H9 (cell line): ENCODE data around the gene LHPP. TPM values are rescaled to one million over a fixed set of nuclear protein-coding genes. Genes with fewer than 3 reads are reported as not detected.

Experiments
- DNase-seq: peaks from one replicate; pipeline ENCODE4 v3.0.0-alpha.2; 2017
- H2AFZ ChIP-seq: one replicate; pipeline ENCODE4 v1.6.1; 2013; ENCODE audit warnings: mild to moderate bottlenecking, low read length, control low read depth, moderate library complexity
- H2AK5ac ChIP-seq: 2 replicates; pipeline ENCODE4 v1.6.1; 2013; ENCODE audit warnings: low read length, control low read depth, mixed read lengths; ENCODE audit not compliant: insufficient read length
- H2BK120ac ChIP-seq: one replicate; pipeline ENCODE4 v1.6.1; 2013; ENCODE audit warnings: low read depth, mild to moderate bottlenecking, low read length, control low read depth, inconsistent platforms; ENCODE audit not compliant: poor library complexity, severe bottlenecking
- H2BK12ac ChIP-seq: 2 replicates; pipeline ENCODE4 v1.6.1; 2013; ENCODE audit warnings: low read length, control low read depth, mixed read lengths, low read depth; ENCODE audit not compliant: insufficient read length
- H2BK15ac ChIP-seq: 2 replicates; pipeline ENCODE4 v1.6.1; 2013; ENCODE audit warnings: low read depth, low read length, control low read depth
- H2BK20ac ChIP-seq: one replicate; pipeline ENCODE4 v1.6.1; 2013; ENCODE audit warnings: low read depth, mild to moderate bottlenecking, low read length, control low read depth, inconsistent platforms; ENCODE audit not compliant: poor library complexity, severe bottlenecking
- H2BK5ac ChIP-seq: 2 replicates; pipeline ENCODE4 v1.6.1; 2013; ENCODE audit warnings: low read length, control low read depth, mixed read lengths; ENCODE audit not compliant: insufficient read length
- H3K14ac ChIP-seq: 2 replicates; pipeline ENCODE4 v1.6.1; 2013; ENCODE audit warnings: low read length, control low read depth; ENCODE audit not compliant: insufficient read depth
- H3K18ac ChIP-seq: 2 replicates; pipeline ENCODE4 v1.6.1; 2013; ENCODE audit warnings: low read depth, mild to moderate bottlenecking, mixed read lengths, low read length, control low read depth; ENCODE audit not compliant: insufficient read length
- H3K23ac ChIP-seq: 2 replicates; pipeline ENCODE4 v1.6.1; 2013; ENCODE audit warnings: low read length, control low read depth, mixed read lengths, low read depth; ENCODE audit not compliant: insufficient read length
- H3K23me2 ChIP-seq: 2 replicates; pipeline ENCODE4 v1.6.1; 2013; ENCODE audit warnings: low read depth, mild to moderate bottlenecking, mixed read lengths, low read length, control low read depth; ENCODE audit not compliant: insufficient read length, poor library complexity, severe bottlenecking
- H3K27ac ChIP-seq: 2 replicates; pipeline ENCODE4 v1.5.1; 2013; ENCODE audit warnings: low read length, control low read depth, mixed read lengths, low read depth; ENCODE audit not compliant: insufficient read length
- H3K27me3 ChIP-seq: 2 replicates; pipeline ENCODE4 v1.6.1; 2013; ENCODE audit warnings: low read length, control low read depth, inconsistent platforms; ENCODE audit not compliant: insufficient read depth
- H3K4ac ChIP-seq: 2 replicates; pipeline ENCODE4 v1.6.1; 2013; ENCODE audit warnings: low read depth, mild to moderate bottlenecking, control low read depth, inconsistent platforms, low read length, moderate library complexity
- H3K4me1 ChIP-seq: 2 replicates; pipeline ENCODE4 v1.6.1; 2013; ENCODE audit warnings: low read length, control low read depth, inconsistent platforms; ENCODE audit not compliant: insufficient read depth
- H3K4me2 ChIP-seq: 2 replicates; pipeline ENCODE4 v1.6.1; 2013; ENCODE audit warnings: low read length, control low read depth, mixed read lengths; ENCODE audit not compliant: insufficient read length, insufficient read depth
- H3K56ac ChIP-seq: 2 replicates; pipeline ENCODE4 v1.6.1; 2013; ENCODE audit warnings: low read depth, mild to moderate bottlenecking, mixed read lengths, low read length, control low read depth; ENCODE audit not compliant: insufficient read length
- H3K79me1 ChIP-seq: 2 replicates; pipeline ENCODE4 v1.6.1; 2013; ENCODE audit warnings: low read depth, mild to moderate bottlenecking, moderate library complexity, low read length, control low read depth, inconsistent platforms; ENCODE audit not compliant: insufficient read depth, poor library complexity, severe bottlenecking
- H3K79me2 ChIP-seq: 2 replicates; pipeline ENCODE4 v1.6.1; 2013; ENCODE audit warnings: low read length, control low read depth, inconsistent platforms; ENCODE audit not compliant: insufficient read depth
- H3K9ac ChIP-seq: 2 replicates; pipeline ENCODE4 v1.6.1; 2013; ENCODE audit warnings: low read length, control low read depth, mixed read lengths; ENCODE audit not compliant: insufficient read length; ENCODE audit errors: extremely low read depth
- H3K9me3 ChIP-seq: one replicate; pipeline ENCODE4 v1.6.1; 2013; ENCODE audit warnings: low read depth, low read length, inconsistent platforms; ENCODE audit not compliant: control insufficient read depth
- H3T11ph ChIP-seq: one replicate; pipeline ENCODE4 v1.6.1; 2013; ENCODE audit warnings: mild to moderate bottlenecking, low read length, control low read depth, inconsistent platforms
- H4K20me1 ChIP-seq: one replicate; pipeline ENCODE4 v1.6.1; 2013; ENCODE audit not compliant: control insufficient read depth, insufficient read length, insufficient read depth
- H4K5ac ChIP-seq: 2 replicates; pipeline ENCODE4 v1.6.1; 2013; ENCODE audit warnings: low read depth, mild to moderate bottlenecking, mixed read lengths, low read length, control low read depth; ENCODE audit not compliant: insufficient read length
- H4K8ac ChIP-seq: replicated peaks from 2 replicates; pipeline ENCODE4 v1.6.1; 2013; ENCODE audit warnings: low read length, control low read depth, mixed read lengths, low read depth; ENCODE audit not compliant: insufficient read length
- H4K91ac ChIP-seq: 2 replicates; pipeline ENCODE4 v1.6.1; 2013; ENCODE audit warnings: low read depth, mild to moderate bottlenecking, moderate library complexity, mixed read lengths, low read length, control low read depth; ENCODE audit not compliant: insufficient read length
- H3K27ac Mint-ChIP-seq, 3 experiments: 2 replicates in 2 of 3; 3 replicates in 1 of 3; pipeline ENCODE4 v1.8.0; 2020 to 2021; ENCODE audit warnings: mixed read lengths in 3 of 3, mild to moderate bottlenecking in 1 of 3, moderate library complexity in 1 of 3
- H3K27me3 Mint-ChIP-seq: 2 replicates; pipeline ENCODE4 v1.8.0; 2021; ENCODE audit warnings: low read depth, mild to moderate bottlenecking, moderate library complexity, mixed read lengths
- H3K36me3 Mint-ChIP-seq, 3 experiments: 2 replicates in 2 of 3; 3 replicates in 1 of 3; pipeline ENCODE4 v1.8.0; 2020 to 2021; ENCODE audit warnings: low read depth in 3 of 3, mixed read lengths in 3 of 3; ENCODE audit not compliant: insufficient read depth in 1 of 3
- H3K4me1 Mint-ChIP-seq, 2 experiments: 2 replicates each; pipeline ENCODE4 v1.8.0; 2020; ENCODE audit warnings: mixed read lengths in 2 of 2
- H3K4me3 Mint-ChIP-seq, 2 experiments: 2 replicates in 1 of 2; 3 replicates in 1 of 2; pipeline ENCODE4 v1.8.0; 2020 to 2021; ENCODE audit warnings: mild to moderate bottlenecking in 2 of 2, mixed read lengths in 2 of 2, moderate library complexity in 1 of 2
- H3K9me3 Mint-ChIP-seq, 2 experiments: 2 replicates in 1 of 2; 3 replicates in 1 of 2; pipeline ENCODE4 v1.8.0; 2020; ENCODE audit warnings: mild to moderate bottlenecking in 2 of 2, mixed read lengths in 2 of 2, moderate library complexity in 1 of 2
- CTCF ChIP-seq: fragments of 200-600 bp; sonication (generic); conservative IDR thresholded peaks from 3 replicates; pipeline ENCODE4 v1.8.0; 2021; ENCODE audit warnings: antibody characterized with exemption, mild to moderate bottlenecking
- WGBS: extraction: QIAGEN DNeasy Blood & Tissue Kit; methylation state at CpG from one replicate; pipeline ENCODE4 v1.1.7; 2013; ENCODE audit warnings: missing lambda C conversion rate, low lambda C conversion rate, mixed read lengths; ENCODE audit not compliant: insufficient read length; ENCODE audit errors: extremely low coverage; 5-methylcytosine and 5-hydroxymethylcytosine counted together
- total RNA-seq: library from RNA; stranded (reverse); gene quantifications from 2 replicates; pipeline ENCODE4 v1.2.1, GENCODE V29; 2021

The LHPP gene
- total RNA-seq, 1 experiment from 2014 or later = 29.6 TPM

- H2BK12ac ChIP-seq = no peak overlapping the region
- no peak overlapping the region for H2AK5ac ChIP-seq
- no peaks in the 10 kb centered on the region for H3K27me3 ChIP-seq
- H3K27ac ChIP-seq = no peak overlapping the region
- no peak overlapping the region for H4K8ac ChIP-seq
- H3K79me1 ChIP-seq = no peaks in the 10 kb centered on the region
- H3K23ac ChIP-seq = no peak overlapping the region
- WGBS = no CpG with 5 or more reads among the region's 9 CpGs
- no peak overlapping the region for H3K18ac ChIP-seq
- no peak overlapping the region for H2BK20ac ChIP-seq
- no peak overlapping the region for H2BK5ac ChIP-seq
- no peaks in the 10 kb centered on the region for H3K79me2 ChIP-seq
- H3K9me3 ChIP-seq = no peaks in the 10 kb centered on the region
- H3T11ph ChIP-seq = no peak overlapping the region
- H3K36me3 Mint-ChIP-seq = peaks cover 0 to 2% (median 0%) of the 10 kb centered on the region in 3 experiments; a peak in 1 of 7 replicates
- H3K27ac Mint-ChIP-seq = peak overlapping the region in 2 of 3 experiments; percentile 22 to 40; a peak in 2 of 7 replicates
- H3K27me3 Mint-ChIP-seq = no peaks in the 10 kb centered on the region
- H4K5ac ChIP-seq = no peak overlapping the region
- no peaks in the 10 kb centered on the region for H3K23me2 ChIP-seq
- no peak overlapping the region for H3K4ac ChIP-seq
- peaks cover 2% of the 10 kb centered on the region; the same call in 1 of the 2 replicates for H3K4me1 ChIP-seq
- no peak overlapping the region; the same call in 1 of the 2 replicates for H3K14ac ChIP-seq
- H3K9ac ChIP-seq = no peak overlapping the region
- DNase-seq = no peak
- no peaks in the 10 kb centered on the region for H4K20me1 ChIP-seq
- H2BK120ac ChIP-seq = no peak overlapping the region
- H2AFZ ChIP-seq = no peak overlapping the region
- H3K9me3 Mint-ChIP-seq = no peaks in the 10 kb centered on the region
- no peak for TF ChIP-seq CTCF
- no peak overlapping the region for H4K91ac ChIP-seq
- H3K4me2 ChIP-seq = no peak overlapping the region
- no peak overlapping the region for H3K56ac ChIP-seq
- no peak overlapping the region for H2BK15ac ChIP-seq
- no peak overlapping the region for H3K4me3 Mint-ChIP-seq
- peaks cover 5 to 14% of the 10 kb centered on the region in 2 experiments for H3K4me1 Mint-ChIP-seq
Measured at GRCh38 chr10:124619195-124619594, 157.6 kb downstream of the LHPP start.
